Measurements from ENCODE around the gene ENC1. TPM values are rescaled to one million over a fixed set of nuclear protein-coding genes. Genes with fewer than 3 reads are reported as not detected.

The ENC1 gene
- polyA plus RNA-seq, 1 of the 3 experiments (the other 2 are of a cell fraction), result 20.3 TPM

DNA sequence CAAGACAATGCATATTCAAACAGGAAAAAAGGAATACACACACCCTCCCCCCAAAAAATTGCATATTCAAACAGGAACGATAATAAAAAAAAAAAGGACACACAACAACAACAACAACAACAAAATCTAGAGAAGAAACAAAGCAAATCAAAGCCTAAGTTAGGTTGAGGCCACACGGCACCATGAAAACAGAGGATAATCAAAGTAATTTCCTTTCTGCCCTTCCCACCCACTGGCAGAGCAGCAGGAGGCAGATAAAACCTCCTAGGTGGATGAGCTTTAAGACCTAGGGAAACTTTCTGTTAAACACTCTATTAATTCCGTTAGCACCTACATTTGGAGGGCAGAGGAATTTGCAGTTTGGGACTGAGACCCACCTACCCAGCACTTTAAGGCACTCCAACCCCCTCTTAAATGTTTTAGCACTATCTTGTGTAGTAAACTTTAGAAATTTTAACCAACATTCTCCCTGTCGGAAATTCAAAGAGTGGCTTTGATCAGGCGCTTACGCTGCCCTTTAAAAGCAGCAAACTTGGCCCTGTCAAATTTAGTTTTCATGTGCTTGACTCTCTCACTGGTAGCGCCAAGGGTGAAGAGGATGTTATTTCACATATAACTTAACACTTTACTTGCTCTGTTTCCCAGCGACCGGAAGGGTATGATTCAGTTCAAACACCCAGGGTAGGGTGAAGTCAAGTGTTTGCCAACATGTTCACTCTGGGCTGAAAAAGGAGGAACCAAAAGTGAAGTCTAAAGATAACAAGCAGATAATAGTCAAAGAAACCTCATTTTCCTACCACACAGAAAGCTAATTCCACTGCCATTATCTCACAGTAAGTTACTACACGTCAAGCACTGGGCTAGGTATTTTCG lies 9.2 kb downstream of the ENC1 start:
- Histone ChIP-seq H3K27me3 (ENCODE audit: insufficient read depth) (no peaks in the 10 kb centered on the region), H3K4me3 (ENCODE audit: low read depth in 2 of 2, low read length in 1 of 2) (peak overlapping the region in 1 of 2 experiments; percentile 3; a peak in 1 of 4 replicates), H3K36me3 (replicated peaks in 1 of 2; ENCODE audit: control insufficient read depth in 1 of 2, insufficient read depth in 2 of 2, low read length in 1 of 2) (peaks cover 45 to 72% of the 10 kb centered on the region in 2 experiments), H3K27ac (ENCODE audit: low read depth in 2 of 2, low read length in 1 of 2) (peak overlapping the region in 1 of 2 experiments; percentile 87; a peak in 2 of 4 replicates), H3K79me2 (ENCODE audit: insufficient read depth) (peaks cover 70% of the 10 kb centered on the region), H3K9ac (peak overlapping the region; percentile 46; the same call in 1 of the 2 replicates), H4K20me1 (ENCODE audit: insufficient read depth) (peaks cover 54% of the 10 kb centered on the region), H3K9me2 (no peaks in the 10 kb centered on the region), H3K4me1 (ENCODE audit: control insufficient read depth in 1 of 2, insufficient read depth in 2 of 2, low read depth in 1 of 2, low read length in 1 of 2) (peaks cover 2 to 48% of the 10 kb centered on the region in 2 experiments), H3K4me2 (peak overlapping the region; percentile 57), H3F3A (replicated peaks; ENCODE audit: insufficient read depth) (peaks cover 37% of the 10 kb centered on the region), H2AFZ (ENCODE audit: low read depth) (no peak overlapping the region), H3K9me3 (no peaks in the 10 kb centered on the region)
- no peak for DNase-seq
- ChIA-PET POLR2A (no interaction called here), CTCF (interaction anchor here (0.6 to 0.9 kb wide), 2 partner anchors 9 to 606 kb away, joined by 3 read pairs; partner anchors contain the start of gene ENC1)
- TF ChIP-seq, protein P1, sequence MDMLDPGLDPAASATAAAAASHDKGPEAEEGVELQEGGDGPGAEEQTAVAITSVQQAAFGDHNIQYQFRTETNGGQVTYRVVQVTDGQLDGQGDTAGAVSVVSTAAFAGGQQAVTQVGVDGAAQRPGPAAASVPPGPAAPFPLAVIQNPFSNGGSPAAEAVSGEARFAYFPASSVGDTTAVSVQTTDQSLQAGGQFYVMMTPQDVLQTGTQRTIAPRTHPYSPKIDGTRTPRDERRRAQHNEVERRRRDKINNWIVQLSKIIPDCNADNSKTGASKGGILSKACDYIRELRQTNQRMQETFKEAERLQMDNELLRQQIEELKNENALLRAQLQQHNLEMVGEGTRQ (IDR thresholded peaks at IDR 0.05; ENCODE audit: borderline replicate concordance, low read depth, low read length), result no peak
- WGBS (ENCODE audit: low lambda C conversion rate), result 86% methylated on average over 11 of the region's 11 CpGs

DNA sequence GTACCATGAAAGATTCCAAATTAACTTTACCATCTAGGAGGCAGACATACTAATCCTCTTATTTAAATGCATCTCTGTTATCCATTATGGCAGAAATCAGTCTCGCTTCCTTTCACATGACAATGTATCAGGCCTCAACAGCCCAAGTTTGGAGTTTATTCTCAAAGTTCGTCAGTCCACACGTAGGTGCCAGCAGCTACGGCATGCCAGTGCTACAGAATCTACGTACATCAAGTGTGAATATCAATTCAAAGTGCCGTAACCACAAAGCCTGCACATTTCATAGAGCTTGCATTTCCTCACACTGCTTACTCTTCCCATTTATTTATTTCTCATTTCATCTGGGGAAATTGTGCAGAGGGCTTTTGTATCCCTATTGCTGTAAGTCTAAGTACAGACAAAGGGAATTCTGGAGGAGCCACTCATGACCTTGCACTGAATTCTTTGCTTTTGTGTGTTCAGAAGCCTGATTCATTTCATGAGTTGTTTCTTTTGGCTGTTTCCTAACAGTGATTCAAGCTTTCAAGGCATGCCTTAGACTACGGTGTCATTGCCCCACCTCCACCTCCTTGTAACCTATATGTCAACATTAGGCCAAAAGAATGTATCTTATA lies 10.0 kb downstream of the ENC1 start:
- no peak for DNase-seq
- H3K4me3 ChIP-seq (ENCODE audit: low read depth in 2 of 2, low read length in 1 of 2), result no peak overlapping the region
- POLR2A ChIA-PET, result no interaction called here
- peaks cover 6 to 48% of the 10 kb centered on the region in 2 experiments for H3K4me1 ChIP-seq (ENCODE audit: control insufficient read depth in 1 of 2, insufficient read depth in 2 of 2, low read depth in 1 of 2, low read length in 1 of 2)
- H3K79me2 ChIP-seq (ENCODE audit: insufficient read depth), result peaks cover 62% of the 10 kb centered on the region
- CTCF ChIA-PET, result interaction anchor here (0.9 kb wide), 1 partner anchor 10 kb away, joined by 3 read pairs; the partner anchor contains the start of gene ENC1
- no peaks in the 10 kb centered on the region for H3K9me3 ChIP-seq
- peaks cover 37% of the 10 kb centered on the region for H3F3A ChIP-seq (replicated peaks; ENCODE audit: insufficient read depth)
- H3K27ac ChIP-seq (ENCODE audit: low read depth in 2 of 2, low read length in 1 of 2), result peak overlapping the region in 1 of 2 experiments; percentile 87; a peak in 2 of 4 replicates
- H3K9ac ChIP-seq, result peak overlapping the region; percentile 54
- no peaks in the 10 kb centered on the region for H3K27me3 ChIP-seq (ENCODE audit: insufficient read depth)
- no peak overlapping the region for H2AFZ ChIP-seq (ENCODE audit: low read depth)
- H3K9me2 ChIP-seq, result no peaks in the 10 kb centered on the region
- 83% methylated on average over 7 of the region's 7 CpGs for WGBS (ENCODE audit: low lambda C conversion rate)
- H3K4me2 ChIP-seq, result peak overlapping the region; percentile 57
- H4K20me1 ChIP-seq (ENCODE audit: insufficient read depth), result peaks cover 47% of the 10 kb centered on the region
- peaks cover 40 to 65% of the 10 kb centered on the region in 2 experiments for H3K36me3 ChIP-seq (replicated peaks in 1 of 2; ENCODE audit: control insufficient read depth in 1 of 2, insufficient read depth in 2 of 2, low read length in 1 of 2)
- no peak for TF ChIP-seq TAF1 (IDR thresholded peaks at IDR 0.05; ENCODE audit: borderline replicate concordance, low read depth, low read length)
- TF ChIP-seq TEAD4 (IDR thresholded peaks at IDR 0.05; ENCODE audit: borderline replicate concordance, insufficient read depth), result 0 out of 2 replicates have a peak, but pooled peaks have one; percentile 29
- TF ChIP-seq MXI1 (IDR thresholded peaks at IDR 0.05; ENCODE audit: low read depth, low read length), result no peak
- peak; percentile 79 for TF ChIP-seq FOSL2 (IDR thresholded peaks at IDR 0.05; ENCODE audit: borderline replicate concordance, low read depth)
- 0 out of 2 replicates have a peak, but pooled peaks have one; percentile 17 for TF ChIP-seq MEF2A (IDR thresholded peaks at IDR 0.05; ENCODE audit: borderline replicate concordance, low read depth)
- peak; percentile 62 for TF ChIP-seq JUND (IDR thresholded peaks at IDR 0.05)
- TF ChIP-seq POLR2AphosphoS5 (IDR thresholded peaks at IDR 0.05; ENCODE audit: low read depth, low read length), result peak; percentile 22; the same call in 1 of the 2 replicates
- no peak for TF ChIP-seq GATA2 (CRISPR knock-in tag; IDR thresholded peaks at IDR 0.05)
- TF ChIP-seq FOXJ3 (CRISPR knock-in tag; IDR thresholded peaks at IDR 0.05), result no peak
- TF ChIP-seq SIN3A (IDR thresholded peaks at IDR 0.05; ENCODE audit: borderline replicate concordance, low read depth, low read length), result no peak
- no peak for TF ChIP-seq RCOR1 (IDR thresholded peaks at IDR 0.05; ENCODE audit: low read length)
- TF ChIP-seq, protein P2, sequence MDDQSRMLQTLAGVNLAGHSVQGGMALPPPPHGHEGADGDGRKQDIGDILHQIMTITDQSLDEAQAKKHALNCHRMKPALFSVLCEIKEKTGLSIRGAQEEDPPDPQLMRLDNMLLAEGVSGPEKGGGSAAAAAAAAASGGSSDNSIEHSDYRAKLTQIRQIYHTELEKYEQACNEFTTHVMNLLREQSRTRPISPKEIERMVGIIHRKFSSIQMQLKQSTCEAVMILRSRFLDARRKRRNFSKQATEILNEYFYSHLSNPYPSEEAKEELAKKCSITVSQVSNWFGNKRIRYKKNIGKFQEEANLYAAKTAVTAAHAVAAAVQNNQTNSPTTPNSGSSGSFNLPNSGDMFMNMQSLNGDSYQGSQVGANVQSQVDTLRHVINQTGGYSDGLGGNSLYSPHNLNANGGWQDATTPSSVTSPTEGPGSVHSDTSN (IDR thresholded peaks at IDR 0.05), result peak; percentile 57
- TF ChIP-seq YY1 (IDR thresholded peaks at IDR 0.05; ENCODE audit: low read depth), result no peak
- TF ChIP-seq RXRA (IDR thresholded peaks at IDR 0.05; ENCODE audit: borderline replicate concordance, low read depth), result peak; percentile 61; the same call in 1 of the 2 replicates
- TF ChIP-seq, protein P3, sequence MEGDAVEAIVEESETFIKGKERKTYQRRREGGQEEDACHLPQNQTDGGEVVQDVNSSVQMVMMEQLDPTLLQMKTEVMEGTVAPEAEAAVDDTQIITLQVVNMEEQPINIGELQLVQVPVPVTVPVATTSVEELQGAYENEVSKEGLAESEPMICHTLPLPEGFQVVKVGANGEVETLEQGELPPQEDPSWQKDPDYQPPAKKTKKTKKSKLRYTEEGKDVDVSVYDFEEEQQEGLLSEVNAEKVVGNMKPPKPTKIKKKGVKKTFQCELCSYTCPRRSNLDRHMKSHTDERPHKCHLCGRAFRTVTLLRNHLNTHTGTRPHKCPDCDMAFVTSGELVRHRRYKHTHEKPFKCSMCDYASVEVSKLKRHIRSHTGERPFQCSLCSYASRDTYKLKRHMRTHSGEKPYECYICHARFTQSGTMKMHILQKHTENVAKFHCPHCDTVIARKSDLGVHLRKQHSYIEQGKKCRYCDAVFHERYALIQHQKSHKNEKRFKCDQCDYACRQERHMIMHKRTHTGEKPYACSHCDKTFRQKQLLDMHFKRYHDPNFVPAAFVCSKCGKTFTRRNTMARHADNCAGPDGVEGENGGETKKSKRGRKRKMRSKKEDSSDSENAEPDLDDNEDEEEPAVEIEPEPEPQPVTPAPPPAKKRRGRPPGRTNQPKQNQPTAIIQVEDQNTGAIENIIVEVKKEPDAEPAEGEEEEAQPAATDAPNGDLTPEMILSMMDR (IDR thresholded peaks at IDR 0.05), result no peak
- TF ChIP-seq ELF1 (IDR thresholded peaks at IDR 0.05), result no peak
- TF ChIP-seq, protein P4, sequence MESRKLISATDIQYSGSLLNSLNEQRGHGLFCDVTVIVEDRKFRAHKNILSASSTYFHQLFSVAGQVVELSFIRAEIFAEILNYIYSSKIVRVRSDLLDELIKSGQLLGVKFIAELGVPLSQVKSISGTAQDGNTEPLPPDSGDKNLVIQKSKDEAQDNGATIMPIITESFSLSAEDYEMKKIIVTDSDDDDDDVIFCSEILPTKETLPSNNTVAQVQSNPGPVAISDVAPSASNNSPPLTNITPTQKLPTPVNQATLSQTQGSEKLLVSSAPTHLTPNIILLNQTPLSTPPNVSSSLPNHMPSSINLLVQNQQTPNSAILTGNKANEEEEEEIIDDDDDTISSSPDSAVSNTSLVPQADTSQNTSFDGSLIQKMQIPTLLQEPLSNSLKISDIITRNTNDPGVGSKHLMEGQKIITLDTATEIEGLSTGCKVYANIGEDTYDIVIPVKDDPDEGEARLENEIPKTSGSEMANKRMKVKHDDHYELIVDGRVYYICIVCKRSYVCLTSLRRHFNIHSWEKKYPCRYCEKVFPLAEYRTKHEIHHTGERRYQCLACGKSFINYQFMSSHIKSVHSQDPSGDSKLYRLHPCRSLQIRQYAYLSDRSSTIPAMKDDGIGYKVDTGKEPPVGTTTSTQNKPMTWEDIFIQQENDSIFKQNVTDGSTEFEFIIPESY (IDR thresholded peaks at IDR 0.05; ENCODE audit: borderline replicate concordance, low read depth), result 0 out of 2 replicates have a peak, but pooled peaks have one; percentile 39
- no peak for TF ChIP-seq CHD2 (IDR thresholded peaks at IDR 0.05; ENCODE audit: low read length, partially characterized antibody)
- no peak for TF ChIP-seq GABPA (IDR thresholded peaks at IDR 0.05; ENCODE audit: low read depth)
